ENCODE measurements around the gene SYNJ1. TPM values are rescaled to one million over a fixed set of nuclear protein-coding genes. Genes with fewer than 3 reads are reported as not detected.

The SYNJ1 gene
- polyA plus RNA-seq, 3 donors, result 4.0 to 16.5 (median 8.1) TPM

GRCh38 chr21:32658524-32658923 is 69.3 kb downstream of the SYNJ1 start:
- Histone ChIP-seq H2AFZ (ENCODE audit: insufficient read depth, low read depth, low read length, poor library complexity, severe bottlenecking) (no peak overlapping the region), H3K9ac (ENCODE audit: insufficient read depth, low read length, poor library complexity, severe bottlenecking) (no peak overlapping the region), H3K9me3 (replicated peaks in 1 of 2; ENCODE audit: control insufficient read depth in 1 of 2, insufficient read depth in 1 of 2, low read length in 2 of 2) (peaks cover 13 to 38% of the 10 kb centered on the region in 2 donors), H3K4me3 (replicated peaks in 1 of 3; ENCODE audit: low read depth in 2 of 3, low read length in 3 of 3) (no peak overlapping the region), H3K27me3 (ENCODE audit: control insufficient read depth in 2 of 2, insufficient read depth in 2 of 2, low read length in 2 of 2) (no peaks in the 10 kb centered on the region), H3K27ac (ENCODE audit: low read depth in 1 of 2, low read length in 2 of 2) (no peak overlapping the region), H3K4me2 (replicated peaks; ENCODE audit: extremely low read depth, low read length, poor library complexity, severe bottlenecking) (no peak overlapping the region), H3K79me2 (ENCODE audit: insufficient read depth, low read length) (no peaks in the 10 kb centered on the region), H3K36me3 (replicated peaks in 1 of 2; ENCODE audit: control insufficient read depth in 1 of 2, insufficient read depth in 2 of 2, low read length in 2 of 2) (peaks cover 84 to 98% of the 10 kb centered on the region in 2 donors), H4K20me1 (ENCODE audit: insufficient read depth, low read length) (no peaks in the 10 kb centered on the region), H3K4me1 (ENCODE audit: control insufficient read depth in 1 of 2, insufficient read depth in 2 of 2, low read length in 2 of 2) (no peaks in the 10 kb centered on the region)
- DNase-seq, result no peak
- intact Hi-C loops (cut with micrococcal nuclease), result no loop called here
- TF ChIP-seq CTCF (IDR thresholded peaks at IDR 0.05), result no peak
- Mint-ChIP-seq H3K27me3 (ENCODE audit: low read depth in 3 of 3) (no peaks in the 10 kb centered on the region), H3K4me3 (no peak overlapping the region), H3K36me3 (peaks cover 91 to 96% of the 10 kb centered on the region in 2 donors), H3K27ac (peak overlapping the region in 1 of 7 donors; percentile 54), H3K4me1 (no peaks in the 10 kb centered on the region), H3K9me3 (peaks cover 8 to 32% (median 20%) of the 10 kb centered on the region in 7 donors)
- WGBS (ENCODE audit: insufficient coverage), result 100% methylated on average over 2 of the region's 9 CpGs

- peaks cover 65 to 76% of the 10 kb centered on the region in 2 donors for H3K36me3 Mint-ChIP-seq
- no peaks in the 10 kb centered on the region for H3K79me2 ChIP-seq (ENCODE audit: insufficient read depth, low read length)
- no peaks in the 10 kb centered on the region for H3K4me1 ChIP-seq (ENCODE audit: control insufficient read depth in 1 of 2, insufficient read depth in 2 of 2, low read length in 2 of 2)
- no peaks in the 10 kb centered on the region for H4K20me1 ChIP-seq (ENCODE audit: insufficient read depth, low read length)
- TF ChIP-seq CTCF (IDR thresholded peaks at IDR 0.05), result peak; percentile 49
- no peak overlapping the region for H3K4me3 Mint-ChIP-seq
- H3K4me1 Mint-ChIP-seq, result no peaks in the 10 kb centered on the region
- intact Hi-C loops (cut with micrococcal nuclease), result no loop called here
- peaks cover 0 to 5% of the 10 kb centered on the region in 2 donors for H3K9me3 ChIP-seq (replicated peaks in 1 of 2; ENCODE audit: control insufficient read depth in 1 of 2, insufficient read depth in 1 of 2, low read length in 2 of 2)
- H2AFZ ChIP-seq (ENCODE audit: insufficient read depth, low read depth, low read length, poor library complexity, severe bottlenecking), result no peak overlapping the region
- H3K36me3 ChIP-seq (replicated peaks in 1 of 2; ENCODE audit: control insufficient read depth in 1 of 2, insufficient read depth in 2 of 2, low read length in 2 of 2), result peaks cover 81 to 99% of the 10 kb centered on the region in 2 donors
- H3K27ac Mint-ChIP-seq, result peak overlapping the region in 1 of 7 donors; percentile 4
- no CpG with 5 or more reads among the region's 2 CpGs for WGBS (ENCODE audit: insufficient coverage)
- H3K9me3 Mint-ChIP-seq, result peaks cover 0 to 1% (median 0%) of the 10 kb centered on the region in 7 donors
- no peak for DNase-seq
- H3K4me3 ChIP-seq (replicated peaks in 1 of 3; ENCODE audit: low read depth in 2 of 3, low read length in 3 of 3), result no peak overlapping the region
- H3K9ac ChIP-seq (ENCODE audit: insufficient read depth, low read length, poor library complexity, severe bottlenecking), result no peak overlapping the region
- no peak overlapping the region for H3K4me2 ChIP-seq (replicated peaks; ENCODE audit: extremely low read depth, low read length, poor library complexity, severe bottlenecking)
- H3K27me3 ChIP-seq (ENCODE audit: control insufficient read depth in 2 of 2, insufficient read depth in 2 of 2, low read length in 2 of 2), result no peaks in the 10 kb centered on the region
- H3K27me3 Mint-ChIP-seq (ENCODE audit: low read depth in 3 of 3), result no peaks in the 10 kb centered on the region
- H3K27ac ChIP-seq (ENCODE audit: low read depth in 1 of 2, low read length in 2 of 2), result no peak overlapping the region
Measured at GRCh38 chr21:32653326-32653901, 74.4 kb downstream of the SYNJ1 start.
